Stimulated activated naive CD8-positive, alpha-beta T cell treated with anti-CD3 and anti-CD28 coated beads, Interleukin-15, Interleukin-2, amounts not matched to agents 100 ng/mL and 50 ng/mL, for 24 hours (primary cell): Measurements from ENCODE around the gene AP3B1.
"Not testable (repeated sequence)": the region's sequence is repeated elsewhere in the genome, so short reads cannot be mapped to it uniquely, and the experiment has no call there.

Experiments used
- H3K27ac Mint-ChIP-seq: one replicate; pipeline ENCODE4 v1.8.0; 2021; ENCODE audit warnings: mild to moderate bottlenecking, mixed read lengths
- H3K27me3 Mint-ChIP-seq: one replicate; pipeline ENCODE4 v1.8.0; 2021; ENCODE audit warnings: mixed read lengths
- H3K36me3 Mint-ChIP-seq: one replicate; pipeline ENCODE4 v1.8.0; 2021; ENCODE audit warnings: low read depth, mixed read lengths
- H3K4me1 Mint-ChIP-seq: one replicate; pipeline ENCODE4 v1.8.0; 2021; ENCODE audit warnings: low read depth, mixed read lengths
- H3K4me3 Mint-ChIP-seq: one replicate; pipeline ENCODE4 v1.8.0; 2021; ENCODE audit warnings: mild to moderate bottlenecking, mixed read lengths
- H3K9me3 Mint-ChIP-seq: one replicate; pipeline ENCODE4 v1.8.0; 2021; ENCODE audit warnings: mixed read lengths

The AP3B1 gene

DNA sequence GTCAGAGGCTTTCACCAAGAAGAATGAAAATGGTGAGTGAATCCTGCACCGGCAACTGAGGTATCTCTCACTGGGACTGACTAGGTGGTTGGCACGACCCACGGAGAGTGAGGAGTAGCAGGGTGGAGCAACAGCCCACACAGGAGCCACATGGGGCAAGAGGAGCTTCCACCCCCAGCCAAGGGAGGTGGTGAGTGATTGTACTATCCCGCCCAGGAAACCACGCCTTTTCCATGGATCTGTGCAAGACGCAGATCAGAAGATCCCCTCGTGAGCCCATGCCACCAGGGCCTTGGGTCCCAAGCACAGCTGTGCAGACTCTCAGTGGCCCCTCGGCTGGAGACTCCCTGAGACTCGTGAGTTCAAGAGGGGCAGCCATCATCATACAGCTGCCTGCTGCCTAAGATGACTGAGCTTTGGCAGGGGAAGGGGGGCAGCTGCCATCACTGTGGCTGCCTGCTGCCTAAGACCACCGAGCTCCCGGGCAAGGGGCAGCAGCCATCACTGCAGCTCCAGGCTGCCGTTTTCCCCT is 229.5 kb downstream of the AP3B1 start:
- no peak overlapping the region for H3K4me3 Mint-ChIP-seq
- H3K27me3 Mint-ChIP-seq = no peaks in the 10 kb centered on the region
- no peak overlapping the region for H3K27ac Mint-ChIP-seq
- H3K9me3 Mint-ChIP-seq = peaks cover 18% of the 10 kb centered on the region
- H3K4me1 Mint-ChIP-seq = peaks cover 4% of the 10 kb centered on the region
- peaks cover 49% of the 10 kb centered on the region for H3K36me3 Mint-ChIP-seq

DNA sequence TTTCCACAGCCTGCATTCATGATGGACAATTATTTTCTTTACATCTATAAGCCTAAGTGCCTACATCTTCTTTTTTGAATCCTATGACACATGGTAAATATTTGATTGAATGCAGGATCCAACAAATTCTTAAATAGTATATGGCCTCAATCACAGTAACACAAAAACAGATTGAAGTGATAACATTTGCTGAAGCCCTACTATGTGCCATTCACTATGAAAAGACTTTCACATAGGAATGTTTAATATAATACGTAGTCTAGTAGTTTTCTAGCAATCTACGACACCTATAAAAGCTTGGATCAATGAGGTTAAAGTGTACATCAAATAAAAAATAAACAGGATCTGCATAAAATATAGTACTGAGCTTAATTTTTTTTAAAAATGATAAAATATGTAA is 231.0 kb downstream of the AP3B1 start:
- H3K4me1 Mint-ChIP-seq = peaks cover 4% of the 10 kb centered on the region
- no peaks in the 10 kb centered on the region for H3K27me3 Mint-ChIP-seq

GRCh38 chr5:78062645-78063044 is 231.9 kb downstream of the AP3B1 start:
- H3K4me3 Mint-ChIP-seq = no peak overlapping the region
- peaks cover 4% of the 10 kb centered on the region for H3K4me1 Mint-ChIP-seq
- H3K36me3 Mint-ChIP-seq = peaks cover 30% of the 10 kb centered on the region
- H3K27me3 Mint-ChIP-seq = no peaks in the 10 kb centered on the region
- no peak overlapping the region for H3K27ac Mint-ChIP-seq
- H3K9me3 Mint-ChIP-seq = peaks cover 6% of the 10 kb centered on the region

More for the DNA sequence above, 231.0 kb downstream of the AP3B1 start:
- Mint-ChIP-seq H3K27ac (no peak overlapping the region), H3K36me3 (peaks cover 38% of the 10 kb centered on the region), H3K9me3 (peaks cover 12% of the 10 kb centered on the region), H3K4me3 (no peak overlapping the region)

GRCh38 chr5:78060421-78060820 is 234.1 kb downstream of the AP3B1 start:
- Mint-ChIP-seq H3K36me3 (peaks cover 15% of the 10 kb centered on the region), H3K4me1 (peaks cover 4% of the 10 kb centered on the region), H3K27me3 (no peaks in the 10 kb centered on the region), H3K4me3 (no peak overlapping the region), H3K9me3 (no peaks in the 10 kb centered on the region), H3K27ac (no peak overlapping the region)

- H3K27me3 Mint-ChIP-seq = no peaks in the 10 kb centered on the region
- H3K27ac Mint-ChIP-seq = no peak overlapping the region
- no peak overlapping the region for H3K4me3 Mint-ChIP-seq
- peaks cover 15% of the 10 kb centered on the region for H3K36me3 Mint-ChIP-seq
- no peaks in the 10 kb centered on the region for H3K4me1 Mint-ChIP-seq
- no peaks in the 10 kb centered on the region for H3K9me3 Mint-ChIP-seq
These were observed 235.9 kb downstream of the AP3B1 start for GRCh38 chr5:78058625-78059024.

DNA sequence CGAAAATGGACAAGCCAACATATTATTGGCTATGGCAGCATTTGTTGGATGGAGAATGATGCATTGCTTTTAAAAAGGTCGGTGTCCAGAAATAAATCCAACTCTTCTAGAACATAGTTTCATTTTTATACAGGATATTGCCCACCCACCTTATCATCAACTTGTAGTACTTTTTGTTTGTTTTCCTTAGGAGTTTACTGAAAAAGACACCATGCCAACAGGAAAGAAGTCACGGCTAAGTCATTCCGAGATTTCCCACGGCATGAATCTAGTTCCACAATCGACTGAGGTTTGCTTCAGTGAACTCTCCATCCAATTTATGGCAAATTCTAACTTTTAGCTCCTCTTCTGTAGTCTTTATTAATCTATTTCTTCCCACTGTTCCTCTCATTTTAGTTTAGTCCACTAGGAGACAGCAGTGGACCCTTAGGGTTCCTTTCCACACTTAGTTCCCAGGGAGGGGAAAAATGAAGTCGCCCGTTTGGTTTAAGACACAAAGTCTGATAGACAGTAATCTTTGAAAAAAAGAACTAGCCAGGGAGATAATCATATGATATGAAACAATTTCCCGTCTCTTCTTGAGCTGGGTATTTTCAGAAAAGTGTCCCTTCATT is 237.5 kb downstream of the AP3B1 start:
- Mint-ChIP-seq H3K36me3 (peaks cover 13% of the 10 kb centered on the region), H3K4me3 (no peak overlapping the region), H3K27me3 (no peaks in the 10 kb centered on the region), H3K27ac (no peak overlapping the region), H3K9me3 (no peaks in the 10 kb centered on the region), H3K4me1 (no peaks in the 10 kb centered on the region)

DNA sequence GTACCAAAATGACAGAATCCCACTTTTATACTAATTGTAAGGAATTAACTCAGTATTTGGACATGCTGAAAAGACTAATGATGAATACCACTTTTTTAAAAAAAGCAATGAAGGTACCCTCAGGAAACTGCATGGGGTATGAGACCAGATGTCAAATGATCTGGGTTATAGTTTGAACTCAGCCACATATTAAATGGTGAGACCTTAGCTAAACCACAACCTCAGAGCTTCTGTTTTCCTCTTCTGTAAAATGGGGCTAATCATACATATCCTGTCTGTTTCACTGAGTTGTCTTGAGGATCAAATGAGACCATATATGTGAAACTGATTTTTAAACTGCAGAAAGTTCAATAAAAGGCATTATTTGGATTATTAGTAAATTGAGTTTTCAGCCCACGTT is 238.4 kb downstream of the AP3B1 start:
- H3K4me1 Mint-ChIP-seq = no peaks in the 10 kb centered on the region
- H3K27ac Mint-ChIP-seq = no peak overlapping the region
- no peaks in the 10 kb centered on the region for H3K27me3 Mint-ChIP-seq
- H3K9me3 Mint-ChIP-seq = no peaks in the 10 kb centered on the region
- peaks cover 7% of the 10 kb centered on the region for H3K36me3 Mint-ChIP-seq
- H3K4me3 Mint-ChIP-seq = no peak overlapping the region

DNA sequence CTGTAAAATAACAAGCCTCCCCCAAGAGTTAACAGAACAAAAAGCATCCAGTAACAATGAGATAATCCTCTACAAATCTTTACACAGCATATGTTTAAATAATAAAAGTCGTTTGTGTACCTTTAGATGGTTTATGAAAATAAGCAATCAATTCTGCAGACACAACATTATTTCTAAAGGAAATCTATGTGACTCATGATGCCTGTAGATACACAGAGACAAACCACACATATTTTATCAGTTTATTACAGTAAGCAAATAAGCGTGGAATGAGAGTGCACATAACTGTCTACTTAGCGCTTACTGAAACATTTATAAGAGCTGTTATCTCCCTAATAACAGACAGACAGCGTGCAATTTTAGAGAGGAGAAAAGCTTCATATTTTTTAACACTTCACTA is 243.6 kb downstream of the AP3B1 start:
- Mint-ChIP-seq H3K4me3 (no peak overlapping the region), H3K36me3 (peaks cover 26% of the 10 kb centered on the region), H3K27ac (no peak overlapping the region), H3K27me3 (no peaks in the 10 kb centered on the region), H3K4me1 (no peaks in the 10 kb centered on the region), H3K9me3 (no peaks in the 10 kb centered on the region)

GRCh38 chr5:78046823-78047222 is 247.7 kb downstream of the AP3B1 start:
- peaks cover 35% of the 10 kb centered on the region for H3K36me3 Mint-ChIP-seq
- H3K4me1 Mint-ChIP-seq, H3K4me3 Mint-ChIP-seq, H3K27ac Mint-ChIP-seq, H3K27me3 Mint-ChIP-seq, H3K9me3 Mint-ChIP-seq: not testable (repeated sequence)

- no peaks in the 10 kb centered on the region for H3K9me3 Mint-ChIP-seq
- H3K27me3 Mint-ChIP-seq = no peaks in the 10 kb centered on the region
- no peak overlapping the region for H3K4me3 Mint-ChIP-seq
- H3K27ac Mint-ChIP-seq = no peak overlapping the region
- H3K4me1 Mint-ChIP-seq = no peaks in the 10 kb centered on the region
- peaks cover 35% of the 10 kb centered on the region for H3K36me3 Mint-ChIP-seq
These were observed 248.5 kb downstream of the AP3B1 start for GRCh38 chr5:78046006-78046405.

GRCh38 chr5:78041805-78042204 is 252.7 kb downstream of the AP3B1 start:
- peaks cover 39% of the 10 kb centered on the region for H3K36me3 Mint-ChIP-seq
- no peak overlapping the region for H3K4me3 Mint-ChIP-seq
- no peak overlapping the region for H3K27ac Mint-ChIP-seq
- no peaks in the 10 kb centered on the region for H3K9me3 Mint-ChIP-seq
- no peaks in the 10 kb centered on the region for H3K27me3 Mint-ChIP-seq
- no peaks in the 10 kb centered on the region for H3K4me1 Mint-ChIP-seq

GRCh38 chr5:78025540-78025939 is 269.0 kb downstream of the AP3B1 start:
- no peak overlapping the region for H3K4me3 Mint-ChIP-seq
- H3K4me1 Mint-ChIP-seq = no peaks in the 10 kb centered on the region
- H3K27ac Mint-ChIP-seq = no peak overlapping the region
- H3K27me3 Mint-ChIP-seq = no peaks in the 10 kb centered on the region
- H3K36me3 Mint-ChIP-seq = peaks cover 24% of the 10 kb centered on the region
- no peaks in the 10 kb centered on the region for H3K9me3 Mint-ChIP-seq

GRCh38 chr5:78019744-78020143 is 274.8 kb downstream of the AP3B1 start:
- peaks cover 17% of the 10 kb centered on the region for H3K36me3 Mint-ChIP-seq
- H3K9me3 Mint-ChIP-seq = no peaks in the 10 kb centered on the region
- no peaks in the 10 kb centered on the region for H3K27me3 Mint-ChIP-seq
- no peak overlapping the region for H3K4me3 Mint-ChIP-seq
- no peak overlapping the region for H3K27ac Mint-ChIP-seq
- H3K4me1 Mint-ChIP-seq = no peaks in the 10 kb centered on the region

- no peak overlapping the region for H3K27ac Mint-ChIP-seq
- peaks cover 24% of the 10 kb centered on the region for H3K36me3 Mint-ChIP-seq
- no peaks in the 10 kb centered on the region for H3K9me3 Mint-ChIP-seq
- no peaks in the 10 kb centered on the region for H3K4me1 Mint-ChIP-seq
- no peaks in the 10 kb centered on the region for H3K27me3 Mint-ChIP-seq
- H3K4me3 Mint-ChIP-seq = no peak overlapping the region
These were observed 277.5 kb downstream of the AP3B1 start for GRCh38 chr5:78016863-78017529.

- H3K27me3 Mint-ChIP-seq = no peaks in the 10 kb centered on the region
- no peak overlapping the region for H3K4me3 Mint-ChIP-seq
- H3K9me3 Mint-ChIP-seq = no peaks in the 10 kb centered on the region
- no peaks in the 10 kb centered on the region for H3K4me1 Mint-ChIP-seq
- no peak overlapping the region for H3K27ac Mint-ChIP-seq
- H3K36me3 Mint-ChIP-seq = peaks cover 19% of the 10 kb centered on the region
These were observed 284.5 kb downstream of the AP3B1 start for GRCh38 chr5:78009937-78010527.
